HG03571 (cell line): ENCODE data around the gene KMT2C.
A peak's percentile ranks its signal among the peaks of the same experiment; 100 is the strongest.
"Not testable (repeated sequence)": the region's sequence is repeated elsewhere in the genome, so short reads cannot be mapped to it uniquely, and the experiment has no call there.

Experiments used
- ATAC-seq: cut with Tn5 transposase; IDR thresholded peaks from one replicate; pipeline ENCODE4 v1.9.1; 2021; ENCODE audit not compliant: unreplicated experiment

KMT2C gene

GRCh38 chr7:152403726-152404125 is 32.1 kb downstream of the KMT2C start:
- no peak for ATAC-seq

GRCh38 chr7:152402384-152403250 is 33.2 kb downstream of the KMT2C start:
- no peak for ATAC-seq

- ATAC-seq = no peak
Measured at GRCh38 chr7:152399344-152399743, 36.5 kb downstream of the KMT2C start.

- ATAC-seq = no peak
Measured at GRCh38 chr7:152395112-152395511, 40.7 kb downstream of the KMT2C start.

- ATAC-seq = not testable (repeated sequence)
Measured at GRCh38 chr7:152394214-152394613, 41.6 kb downstream of the KMT2C start.

- ATAC-seq = peak; percentile 84
Measured at GRCh38 chr7:152392254-152392653, 43.5 kb downstream of the KMT2C start.

GRCh38 chr7:152386136-152386764 is 49.6 kb downstream of the KMT2C start:
- not testable (repeated sequence) for ATAC-seq

GRCh38 chr7:152384235-152385200 is 51.3 kb downstream of the KMT2C start:
- ATAC-seq = not testable (repeated sequence)

- ATAC-seq = no peak
Measured at GRCh38 chr7:152383341-152384234, 52.2 kb downstream of the KMT2C start.

- no peak for ATAC-seq
Measured at GRCh38 chr7:152382244-152382643, 53.6 kb downstream of the KMT2C start.

- ATAC-seq = not testable (repeated sequence)
Measured at GRCh38 chr7:152380931-152381578, 54.7 kb downstream of the KMT2C start.

- ATAC-seq = not testable (repeated sequence)
Measured at GRCh38 chr7:152378497-152378896, 57.3 kb downstream of the KMT2C start.

GRCh38 chr7:152376716-152377484 is 58.9 kb downstream of the KMT2C start:
- ATAC-seq = not testable (repeated sequence)

GRCh38 chr7:152370297-152370696 is 65.5 kb downstream of the KMT2C start:
- no peak for ATAC-seq

- no peak for ATAC-seq
Measured at GRCh38 chr7:152369518-152369917, 66.3 kb downstream of the KMT2C start.

GRCh38 chr7:152367170-152367569 is 68.6 kb downstream of the KMT2C start:
- no peak for ATAC-seq

- no peak for ATAC-seq
Measured at GRCh38 chr7:152366662-152367061, 69.1 kb downstream of the KMT2C start.

GRCh38 chr7:152365982-152366603 is 69.7 kb downstream of the KMT2C start:
- no peak for ATAC-seq
